DND-41 (cell line): ENCODE data around the gene GPX1.
A peak's percentile ranks its signal among the peaks of the same experiment; 100 is the strongest.

Experiments used
- ATAC-seq: fragments of 200-7000 bp; cut with Tn5 transposase; 3 replicates; pipeline ENCODE4 v1.9.1; 2021; ENCODE audit warnings: low read depth; ENCODE audit not compliant: insufficient read depth
- DNase-seq: peaks from one replicate; pipeline ENCODE4 v3.0.0-alpha.2; 2020
- H2AFZ ChIP-seq: 2 replicates; pipeline ENCODE4 v1.6.0; 2012; ENCODE audit warnings: low read depth, low read length
- H3K27ac ChIP-seq: 2 replicates; pipeline ENCODE4 v1.5.1; 2012; ENCODE audit warnings: low read length, inconsistent platforms
- H3K27me3 ChIP-seq: fragments of 200-600 bp; sonication (generic); 2 replicates; pipeline ENCODE4 v1.6.0; 2012; ENCODE audit warnings: low read length, mild to moderate bottlenecking, inconsistent platforms; ENCODE audit not compliant: insufficient read depth, poor library complexity
- H3K36me3 ChIP-seq: 2 replicates; pipeline ENCODE4 v1.5.1; 2012; ENCODE audit warnings: low read length, inconsistent platforms; ENCODE audit not compliant: insufficient read depth
- H3K4me1 ChIP-seq: 2 replicates; pipeline ENCODE4 v1.5.1; 2012; ENCODE audit warnings: mild to moderate bottlenecking, low read length; ENCODE audit not compliant: insufficient read depth
- H3K4me2 ChIP-seq: 2 replicates; pipeline ENCODE4 v1.6.0; 2012; ENCODE audit warnings: mild to moderate bottlenecking, moderate library complexity, low read length, inconsistent platforms; ENCODE audit not compliant: insufficient read depth
- H3K4me3 ChIP-seq, 2 experiments: fragments of 200-600 bp in 1 of 2; shearing (Covaris generic) in 1 of 2; 2 replicates each; pipeline ENCODE4 v1.5.1; 2012 to 2016; ENCODE audit warnings: inconsistent platforms in 2 of 2, low read length in 2 of 2, mild to moderate bottlenecking in 2 of 2, low read depth in 1 of 2, moderate library complexity in 1 of 2
- H3K79me2 ChIP-seq: 2 replicates; pipeline ENCODE4 v1.6.0; 2012; ENCODE audit warnings: low read length, inconsistent platforms; ENCODE audit not compliant: insufficient read depth
- H3K9ac ChIP-seq: 2 replicates; pipeline ENCODE4 v1.6.0; 2012; ENCODE audit warnings: low read depth, mild to moderate bottlenecking, inconsistent platforms, low read length, moderate library complexity
- H3K9me3 ChIP-seq: 2 replicates; pipeline ENCODE4 v1.5.1; 2012; ENCODE audit warnings: low read length, moderate library complexity, mild to moderate bottlenecking, inconsistent platforms; ENCODE audit not compliant: insufficient read depth, severe bottlenecking
- H4K20me1 ChIP-seq: 2 replicates; pipeline ENCODE4 v1.6.0; 2012; ENCODE audit warnings: low read length; ENCODE audit not compliant: insufficient read depth
- CTCF ChIP-seq: IDR thresholded peaks from 2 replicates; pipeline ENCODE4 v1.5.1; 2012; ENCODE audit warnings: borderline replicate concordance, low read length, moderate library complexity, mild to moderate bottlenecking; ENCODE audit not compliant: poor library complexity, severe bottlenecking; ENCODE audit errors: extremely low read depth
- EZH2 ChIP-seq: IDR thresholded peaks from 3 replicates; pipeline ENCODE4 v1.6.1; 2012; ENCODE audit warnings: borderline replicate concordance, low read depth, mild to moderate bottlenecking, moderate library complexity, low read length, inconsistent platforms; ENCODE audit not compliant: severe bottlenecking

Gene GPX1

GRCh38 chr3:49343163-49343562, 15.0 kb downstream of the GPX1 start:
- ATAC-seq (no peak), DNase-seq (no peak)
- TF ChIP-seq CTCF (no peak), EZH2 (no peak)
- Histone ChIP-seq H3K27ac (no peak overlapping the region), H3K9ac (no peak overlapping the region), H3K79me2 (peaks cover 37% of the 10 kb centered on the region), H3K27me3 (no peaks in the 10 kb centered on the region), H3K9me3 (no peaks in the 10 kb centered on the region), H3K4me2 (no peak overlapping the region), H4K20me1 (no peaks in the 10 kb centered on the region), H3K4me1 (peaks cover 38% of the 10 kb centered on the region), H3K4me3 (no peak overlapping the region), H2AFZ (no peak overlapping the region), H3K36me3 (no peaks in the 10 kb centered on the region; the same call in 1 of the 2 replicates)

- no peak for ATAC-seq
Measured at GRCh38 chr3:49341996-49342395, 16.2 kb downstream of the GPX1 start.

GRCh38 chr3:49339941-49340800, 18.0 kb downstream of the GPX1 start, which contains the start of gene USP4:
USP4 (minus strand) TSS chr3:49340053; CDS start chr3:49340024, 29 bp downstream.
- H3K4me2 ChIP-seq, result peak within 1 kb of the TSS; percentile 72
- H3K9me3 ChIP-seq, result no peaks in the 10 kb centered on the region
- H2AFZ ChIP-seq, result peak within 1 kb of the TSS; percentile 83
- peaks cover 17% of the 10 kb centered on the region for H3K36me3 ChIP-seq
- ATAC-seq, result peak; percentile 84
- H3K4me3 ChIP-seq, result peak within 1 kb of the TSS; percentile 81 to 85
- H3K79me2 ChIP-seq, result peaks cover 64% of the 10 kb centered on the region
- peak; percentile 95 for DNase-seq
- H3K9ac ChIP-seq, result peak within 1 kb of the TSS; percentile 82
- peaks cover 45% of the 10 kb centered on the region for H3K4me1 ChIP-seq
- peak within 1 kb of the TSS; percentile 98 for H3K27ac ChIP-seq
- no peaks in the 10 kb centered on the region for H3K27me3 ChIP-seq
- no peaks in the 10 kb centered on the region for H4K20me1 ChIP-seq
- no peak for TF ChIP-seq EZH2
- peak; percentile 86 for TF ChIP-seq CTCF

More at GRCh38 chr3:49341996-49342395, 16.2 kb downstream of the GPX1 start:
- DNase-seq, result no peak
- Histone ChIP-seq H3K4me1 (peaks cover 42% of the 10 kb centered on the region), H3K27ac (peak overlapping the region; percentile 65), H3K4me3 (no peak overlapping the region), H3K27me3 (no peaks in the 10 kb centered on the region), H3K79me2 (peaks cover 49% of the 10 kb centered on the region), H3K9me3 (no peaks in the 10 kb centered on the region), H3K4me2 (no peak overlapping the region), H4K20me1 (no peaks in the 10 kb centered on the region), H2AFZ (peak overlapping the region; percentile 76), H3K36me3 (peaks cover 3% of the 10 kb centered on the region), H3K9ac (peak overlapping the region; percentile 82)
- TF ChIP-seq CTCF (no peak), EZH2 (no peak)
